OCI-LY3 (cell line): ENCODE measurements around the gene INPP5A.

Experiments
- EZH2phosphoT487 ChIP-seq: fragments of 200-600 bp; shearing (Covaris generic); IDR thresholded peaks from 2 replicates; pipeline ENCODE4 v1.6.1; 2018; ENCODE audit warnings: antibody characterized with exemption, mixed run types, low read depth
- TF ChIP-seq, protein P1 (sequence below): fragments of 200-600, 300-600 bp; sonication (generic); IDR thresholded peaks from 2 replicates; pipeline ENCODE4 v1.5.1; 2014; ENCODE audit warnings: antibody characterized with exemption, low read length, low read depth

- TF ChIP-seq, protein P1, sequence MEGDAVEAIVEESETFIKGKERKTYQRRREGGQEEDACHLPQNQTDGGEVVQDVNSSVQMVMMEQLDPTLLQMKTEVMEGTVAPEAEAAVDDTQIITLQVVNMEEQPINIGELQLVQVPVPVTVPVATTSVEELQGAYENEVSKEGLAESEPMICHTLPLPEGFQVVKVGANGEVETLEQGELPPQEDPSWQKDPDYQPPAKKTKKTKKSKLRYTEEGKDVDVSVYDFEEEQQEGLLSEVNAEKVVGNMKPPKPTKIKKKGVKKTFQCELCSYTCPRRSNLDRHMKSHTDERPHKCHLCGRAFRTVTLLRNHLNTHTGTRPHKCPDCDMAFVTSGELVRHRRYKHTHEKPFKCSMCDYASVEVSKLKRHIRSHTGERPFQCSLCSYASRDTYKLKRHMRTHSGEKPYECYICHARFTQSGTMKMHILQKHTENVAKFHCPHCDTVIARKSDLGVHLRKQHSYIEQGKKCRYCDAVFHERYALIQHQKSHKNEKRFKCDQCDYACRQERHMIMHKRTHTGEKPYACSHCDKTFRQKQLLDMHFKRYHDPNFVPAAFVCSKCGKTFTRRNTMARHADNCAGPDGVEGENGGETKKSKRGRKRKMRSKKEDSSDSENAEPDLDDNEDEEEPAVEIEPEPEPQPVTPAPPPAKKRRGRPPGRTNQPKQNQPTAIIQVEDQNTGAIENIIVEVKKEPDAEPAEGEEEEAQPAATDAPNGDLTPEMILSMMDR, result no peak
- TF ChIP-seq EZH2phosphoT487, result no peak
Measured at GRCh38 chr10:132757171-132757570, 219.6 kb downstream of the INPP5A start.
